NCI-H2196 (cell line): ENCODE results near the gene SLC37A3.
A peak's percentile ranks its signal among the peaks of the same experiment; 100 is the strongest.
"Not testable (repeated sequence)": the region's sequence is repeated elsewhere in the genome, so short reads cannot be mapped to it uniquely, and the experiment has no call there.

Experiments
- DNase-seq: peaks from one replicate; lab custom pipeline; 2025; ENCODE audit not compliant: unreplicated experiment; lab: John Stamatoyannopoulos, UW

SLC37A3 gene

GRCh38 chr7:140397784-140398750 is at the start of gene SLC37A3:
Gene SLC37A3, minus strand, starts transcription at chr7:140398530. Its CDS starts 16,004 bp downstream, at chr7:140382526.
- DNase-seq, result peak; percentile 92

- no peak for DNase-seq
Measured at GRCh38 chr7:140447841-140448240, 49.5 kb upstream of the SLC37A3 start.

GRCh38 chr7:140446467-140446866 is 48.1 kb upstream of the SLC37A3 start:
- no peak for DNase-seq

GRCh38 chr7:140441519-140441918 is 43.2 kb upstream of the SLC37A3 start:
- DNase-seq, result no peak

- no peak for DNase-seq
Measured at GRCh38 chr7:140440593-140440992, 42.3 kb upstream of the SLC37A3 start.

- no peak for DNase-seq
Measured at GRCh38 chr7:140439359-140439758, 41.0 kb upstream of the SLC37A3 start.

GRCh38 chr7:140435252-140435895 is 37.0 kb upstream of the SLC37A3 start:
- no peak for DNase-seq

GRCh38 chr7:140433396-140433795 is 35.1 kb upstream of the SLC37A3 start:
- no peak for DNase-seq

- DNase-seq, result no peak
Measured at GRCh38 chr7:140426130-140426529, 27.8 kb upstream of the SLC37A3 start.

- DNase-seq, result no peak
Measured at GRCh38 chr7:140425718-140426117, 27.4 kb upstream of the SLC37A3 start.

- DNase-seq, result no peak
Measured at GRCh38 chr7:140423501-140423900, 25.2 kb upstream of the SLC37A3 start.

- no peak for DNase-seq
Measured at GRCh38 chr7:140421521-140421920, 23.2 kb upstream of the SLC37A3 start.

GRCh38 chr7:140418653-140419052 is 20.3 kb upstream of the SLC37A3 start:
- DNase-seq, result no peak

- peak; percentile 46 for DNase-seq
Measured at GRCh38 chr7:140418156-140418472, 19.8 kb upstream of the SLC37A3 start.

- no peak for DNase-seq
Measured at GRCh38 chr7:140417456-140418155, 19.3 kb upstream of the SLC37A3 start.

GRCh38 chr7:140416560-140416959 is 18.2 kb upstream of the SLC37A3 start:
- no peak for DNase-seq

GRCh38 chr7:140415816-140416215 is 17.5 kb upstream of the SLC37A3 start:
- DNase-seq, result not testable (repeated sequence)

GRCh38 chr7:140415361-140415760 is 17.0 kb upstream of the SLC37A3 start:
- DNase-seq, result no peak

GRCh38 chr7:140404565-140405065 is 6.3 kb upstream of the SLC37A3 start:
- DNase-seq, result no peak

- DNase-seq, result peak; percentile 57
Measured at GRCh38 chr7:140403878-140404564, 5.7 kb upstream of the SLC37A3 start, which contains the start of gene RAB19. Gene RAB19, plus strand, starts transcription at chr7:140404058. Its CDS starts 3,589 bp downstream, at chr7:140407647.
